ENCODE results near the gene RTL9. TPM values are rescaled to one million over a fixed set of nuclear protein-coding genes. Genes with fewer than 3 reads are reported as not detected.

Gene RTL9
- total RNA-seq (2022) (not detected in 2 replicates), Bru-seq, nascent RNA (percentile 9 among the genes with signal in this experiment), BruChase-seq, experiment 1, labeled RNA remaining after a 6-hour chase (percentile 5 among the genes with signal in this experiment), BruChase-seq, experiment 2, labeled RNA remaining after a 2-hour chase (percentile 10 among the genes with signal in this experiment)
- long read RNA-seq = 0 reads

DNA sequence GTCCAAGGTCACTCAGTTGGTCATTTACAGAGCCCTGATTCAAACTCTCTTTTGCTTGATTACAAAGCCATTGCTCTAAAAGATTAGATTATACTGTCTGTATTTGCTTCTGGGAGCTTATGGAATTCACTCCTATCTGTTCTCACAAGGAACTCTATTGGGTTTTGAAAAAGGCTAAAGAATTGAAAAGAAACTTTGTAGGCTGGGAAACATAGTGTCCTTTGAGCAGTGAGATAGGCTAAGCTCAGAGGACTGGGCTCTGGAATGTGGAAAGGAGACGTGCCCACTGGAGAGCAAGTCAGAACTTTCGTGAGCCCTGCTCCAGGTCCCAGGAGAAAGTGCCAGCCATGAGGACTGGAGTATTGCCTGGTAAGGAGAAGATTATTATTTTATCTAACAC is at the start of gene RTL9:
Gene RTL9 (plus strand): TSS at position 301 of the 400 bp plus-strand sequence. CDS start 91,770 bp downstream, outside the sequence.
- CTCF ChIA-PET = interaction anchor here (0.6 kb wide), 1 partner anchor 13 kb away, joined by 3 read pairs; no protein-coding TSS in a partner anchor
- Mint-ChIP-seq H3K27me3 (ENCODE audit: insufficient read depth, unreplicated experiment) (peaks cover 12% of the 10 kb centered on the region), H3K4me3 (ENCODE audit: unreplicated experiment) (no peak within 1 kb of the TSS), H3K9me3 (ENCODE audit: unreplicated experiment) (no peaks in the 10 kb centered on the region), H3K4me1 (ENCODE audit: insufficient read depth, unreplicated experiment) (peaks cover under 1% of the 10 kb centered on the region), H3K27ac (ENCODE audit: low read depth, unreplicated experiment) (no peak within 1 kb of the TSS), H3K36me3 (ENCODE audit: insufficient read depth, unreplicated experiment) (no peaks in the 10 kb centered on the region)
- intact Hi-C loops (cut with micrococcal nuclease) = no loop called here
- POLR2A ChIA-PET = interaction anchor here (1.0 kb wide), 1 partner anchor 40 kb away, joined by 4 read pairs; the partner anchor contains the start of gene AMMECR1
- DNase-seq (ENCODE audit: unreplicated experiment) = no peak
- no TSS peak for BruUV-seq (replicated peaks)
- no peak for TF ChIP-seq CTCF (IDR thresholded peaks at IDR 0.05; ENCODE audit: unreplicated experiment)

DNA sequence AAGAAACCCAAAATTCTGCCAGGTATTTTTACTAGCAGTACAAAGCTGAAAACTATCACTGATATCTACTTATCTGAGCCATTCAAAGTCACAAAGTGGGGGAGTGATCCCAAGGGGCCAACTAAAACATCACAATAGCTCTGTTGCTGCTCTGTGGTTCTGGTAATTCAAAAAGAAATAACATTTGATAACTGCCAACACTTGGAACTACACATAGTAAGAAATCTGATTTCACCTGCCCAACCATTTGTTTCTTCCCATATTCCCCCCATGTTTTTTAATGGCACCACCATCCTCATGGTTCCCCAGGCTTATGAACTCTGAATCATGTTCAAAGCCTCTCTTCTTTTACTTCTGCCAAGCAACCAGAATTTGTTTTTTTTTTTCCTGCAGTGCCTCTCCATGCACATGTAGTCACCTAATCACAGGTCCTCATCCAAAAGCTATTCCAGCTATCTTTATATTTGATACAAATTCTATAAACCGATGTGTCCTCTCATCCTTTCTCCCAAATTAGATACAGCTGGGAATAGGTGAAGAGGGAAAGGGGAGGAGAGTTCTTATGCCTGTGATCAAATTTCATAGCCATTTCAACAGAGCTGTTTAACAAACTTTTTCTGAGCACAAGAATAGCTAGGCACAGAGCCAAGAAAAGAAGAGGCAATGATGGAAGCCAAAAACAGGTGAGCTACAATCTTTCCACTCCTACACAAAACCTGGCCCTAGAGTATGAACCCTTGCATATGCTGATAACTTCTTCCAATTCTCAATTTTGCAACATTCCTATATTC is 48.5 kb upstream of the RTL9 start:
- no TSS peak for BruUV-seq (replicated peaks)
- Mint-ChIP-seq H3K36me3 (ENCODE audit: insufficient read depth, unreplicated experiment) (no peaks in the 10 kb centered on the region), H3K9me3 (ENCODE audit: unreplicated experiment) (no peaks in the 10 kb centered on the region), H3K27ac (ENCODE audit: low read depth, unreplicated experiment) (no peak overlapping the region), H3K4me3 (ENCODE audit: unreplicated experiment) (no peak overlapping the region), H3K4me1 (ENCODE audit: insufficient read depth, unreplicated experiment) (peaks cover 14% of the 10 kb centered on the region), H3K27me3 (ENCODE audit: insufficient read depth, unreplicated experiment) (peaks cover 68% of the 10 kb centered on the region)
- CTCF ChIA-PET = interaction anchor here (0.6 to 1.1 kb wide), 6 partner anchors 12 to 100 kb away, joined by 3 to 5 read pairs (median 3); no protein-coding TSS in a partner anchor
- intact Hi-C loops (cut with micrococcal nuclease) = no loop called here
- no peak for TF ChIP-seq CTCF (IDR thresholded peaks at IDR 0.05; ENCODE audit: unreplicated experiment)
- POLR2A ChIA-PET = interaction anchor here (0.5 to 1.8 kb wide), 9 partner anchors 8 to 131 kb away, joined by 3 to 6 read pairs (median 4); no protein-coding TSS in a partner anchor
- DNase-seq (ENCODE audit: unreplicated experiment) = peak; percentile 65

DNA sequence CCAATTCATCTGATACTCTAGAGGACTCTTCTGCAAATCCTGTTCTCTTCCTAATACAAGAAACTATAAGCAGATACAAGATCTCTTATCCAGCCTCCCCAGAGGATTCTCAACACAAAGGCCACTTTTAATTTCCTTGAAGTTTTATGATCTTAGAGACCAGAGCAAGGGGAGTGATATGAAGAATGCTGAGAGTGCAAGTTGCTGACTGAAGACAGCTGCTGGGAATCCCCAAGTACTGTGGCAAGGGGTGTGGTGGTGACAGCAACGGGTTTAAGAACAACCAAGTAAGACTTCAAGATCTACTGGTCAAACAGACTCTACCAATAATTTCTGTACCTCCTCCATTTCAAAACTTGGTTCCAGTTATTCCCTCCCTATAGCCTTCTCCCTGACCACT is 47.8 kb upstream of the RTL9 start:
- CTCF ChIA-PET = interaction anchor here (0.6 to 1.1 kb wide), 4 partner anchors 13 to 98 kb away, joined by 3 to 5 read pairs (median 4); no protein-coding TSS in a partner anchor
- POLR2A ChIA-PET = interaction anchor here (0.6 to 1.8 kb wide), 6 partner anchors 8 to 993 kb away, joined by 3 to 6 read pairs (median 4); no protein-coding TSS in a partner anchor
- Mint-ChIP-seq H3K4me3 (ENCODE audit: unreplicated experiment) (no peak overlapping the region), H3K9me3 (ENCODE audit: unreplicated experiment) (no peaks in the 10 kb centered on the region), H3K36me3 (ENCODE audit: insufficient read depth, unreplicated experiment) (no peaks in the 10 kb centered on the region), H3K27ac (ENCODE audit: low read depth, unreplicated experiment) (no peak overlapping the region), H3K4me1 (ENCODE audit: insufficient read depth, unreplicated experiment) (peaks cover 14% of the 10 kb centered on the region), H3K27me3 (ENCODE audit: insufficient read depth, unreplicated experiment) (peaks cover 67% of the 10 kb centered on the region)
- intact Hi-C loops (cut with micrococcal nuclease) = no loop called here
- TF ChIP-seq CTCF (IDR thresholded peaks at IDR 0.05; ENCODE audit: unreplicated experiment) = no peak
- no TSS peak for BruUV-seq (replicated peaks)
- DNase-seq (ENCODE audit: unreplicated experiment) = peak; percentile 7
